Measurements from ENCODE around the gene TBCK. TPM values are rescaled to one million over a fixed set of nuclear protein-coding genes. Genes with fewer than 3 reads are reported as not detected.

TBCK gene
- total RNA-seq, 1 experiment from 2014 or later = 7.6 TPM

DNA sequence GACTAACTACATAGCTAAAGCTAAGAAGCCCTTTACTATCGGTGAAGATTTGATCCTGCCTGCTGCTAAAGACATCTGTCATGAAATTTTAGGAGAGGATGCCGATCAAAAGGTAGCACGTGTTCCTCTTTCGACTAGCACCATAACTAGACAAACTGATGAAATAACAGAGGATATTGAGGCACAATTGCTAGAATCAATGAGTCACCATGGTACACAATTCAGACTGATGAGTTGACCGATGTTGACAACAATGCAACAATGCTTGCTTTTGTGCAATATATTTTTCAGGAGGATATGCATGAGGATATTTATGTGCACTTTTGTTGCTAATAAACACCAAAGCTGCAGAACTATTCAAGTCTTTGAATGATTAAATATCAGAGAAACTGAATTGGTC lies 24.3 kb downstream of the TBCK start:
- no peaks in the 10 kb centered on the region for H3K27me3 ChIP-seq (ENCODE audit: low read length)
- intact Hi-C loops (cut with micrococcal nuclease) = no loop called here
- H3K36me3 ChIP-seq (ENCODE audit: low read depth, low read length) = no peaks in the 10 kb centered on the region
- H3F3A ChIP-seq (ENCODE audit: low read length, unreplicated experiment) = no peaks in the 10 kb centered on the region
- no peak overlapping the region for H3K4me2 ChIP-seq (ENCODE audit: low read length)
- no TSS peak for BruUV-seq (replicated peaks)
- no peak for ATAC-seq
- no peak for DNase-seq
- H2AFZ ChIP-seq (ENCODE audit: low read length) = no peak overlapping the region
- H3K9me2 ChIP-seq (replicated peaks; ENCODE audit: low read length) = no peaks in the 10 kb centered on the region
- H4K20me1 ChIP-seq (ENCODE audit: low read length) = no peaks in the 10 kb centered on the region
- no peak overlapping the region for H3K27ac ChIP-seq (ENCODE audit: low read length)
- no peak overlapping the region for H3K4me3 ChIP-seq (ENCODE audit: low read length)
- TF ChIP-seq CTCF (conservative IDR thresholded peaks at IDR 0.05; ENCODE audit: low read depth, low read length) = no peak
- no peak for TF ChIP-seq EZH2phosphoT487 (IDR thresholded peaks at IDR 0.05; ENCODE audit: borderline replicate concordance, low read length)
- TF ChIP-seq EZH2 (IDR thresholded peaks at IDR 0.05; ENCODE audit: low read length, unreplicated experiment) = no peak
- ChIA-PET POLR2A (ENCODE audit: unreplicated experiment) (no interaction called here), CTCF (no interaction called here)
- H3K79me2 ChIP-seq (ENCODE audit: low read length) = no peaks in the 10 kb centered on the region
- H3K9ac ChIP-seq (ENCODE audit: low read length) = no peak overlapping the region
- H3K9me3 ChIP-seq (ENCODE audit: low read length) = no peaks in the 10 kb centered on the region
- H3K4me1 ChIP-seq (ENCODE audit: insufficient read depth, low read length) = peaks cover 9% of the 10 kb centered on the region

DNA sequence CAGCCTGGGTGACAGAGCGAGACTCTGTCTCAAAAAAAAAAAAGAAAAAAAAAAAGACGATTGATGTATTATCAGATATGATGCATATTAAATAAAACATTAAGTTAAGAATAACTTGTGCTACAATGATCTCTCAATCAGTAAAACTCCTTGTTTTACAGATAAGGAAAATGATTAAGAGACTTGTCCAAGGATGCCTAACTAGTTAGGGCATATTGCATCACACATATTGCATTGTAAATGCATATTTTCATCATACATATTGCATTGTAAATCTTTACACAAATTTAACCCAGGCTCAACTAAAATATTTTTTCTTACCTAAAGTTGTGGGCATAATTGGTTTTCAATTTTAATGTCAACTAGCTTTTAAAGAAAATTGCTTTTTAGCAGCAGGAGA lies 26.3 kb downstream of the TBCK start:
- ATAC-seq (no peak), DNase-seq (no peak)
- Histone ChIP-seq H3F3A (ENCODE audit: low read length, unreplicated experiment) (no peaks in the 10 kb centered on the region), H3K4me1 (ENCODE audit: insufficient read depth, low read length) (peaks cover 9% of the 10 kb centered on the region), H3K9me3 (ENCODE audit: low read length) (no peaks in the 10 kb centered on the region), H4K20me1 (ENCODE audit: low read length) (no peaks in the 10 kb centered on the region), H3K27ac (ENCODE audit: low read length) (no peak overlapping the region), H3K9me2 (replicated peaks; ENCODE audit: low read length) (no peaks in the 10 kb centered on the region), H3K79me2 (ENCODE audit: low read length) (no peaks in the 10 kb centered on the region), H3K9ac (ENCODE audit: low read length) (no peak overlapping the region), H3K4me2 (ENCODE audit: low read length) (no peak overlapping the region), H3K4me3 (ENCODE audit: low read length) (no peak overlapping the region), H2AFZ (ENCODE audit: low read length) (no peak overlapping the region), H3K36me3 (ENCODE audit: low read depth, low read length) (no peaks in the 10 kb centered on the region), H3K27me3 (ENCODE audit: low read length) (no peaks in the 10 kb centered on the region)
- POLR2A ChIA-PET (ENCODE audit: unreplicated experiment) = no interaction called here
- TF ChIP-seq EZH2 (IDR thresholded peaks at IDR 0.05; ENCODE audit: low read length, unreplicated experiment) (no peak), EZH2phosphoT487 (IDR thresholded peaks at IDR 0.05; ENCODE audit: borderline replicate concordance, low read length) (no peak), CTCF (conservative IDR thresholded peaks at IDR 0.05; ENCODE audit: low read depth, low read length) (no peak)
- CTCF ChIA-PET = no interaction called here
- no TSS peak for BruUV-seq (replicated peaks)
- intact Hi-C loops (cut with micrococcal nuclease) = no loop called here

GRCh38 chr4:106287353-106287969 lies 28.5 kb downstream of the TBCK start:
- peak; percentile 65 for DNase-seq
- Histone ChIP-seq H3F3A (ENCODE audit: low read length, unreplicated experiment) (no peaks in the 10 kb centered on the region), H2AFZ (ENCODE audit: low read length) (peak overlapping the region; percentile 22; the same call in 1 of the 2 replicates), H3K9me2 (replicated peaks; ENCODE audit: low read length) (no peaks in the 10 kb centered on the region), H3K4me1 (ENCODE audit: insufficient read depth, low read length) (peaks cover 9% of the 10 kb centered on the region), H3K79me2 (ENCODE audit: low read length) (no peaks in the 10 kb centered on the region), H3K9me3 (ENCODE audit: low read length) (no peaks in the 10 kb centered on the region), H3K4me2 (ENCODE audit: low read length) (no peak overlapping the region), H3K27me3 (ENCODE audit: low read length) (no peaks in the 10 kb centered on the region), H4K20me1 (ENCODE audit: low read length) (no peaks in the 10 kb centered on the region), H3K27ac (ENCODE audit: low read length) (peak overlapping the region; percentile 47), H3K36me3 (ENCODE audit: low read depth, low read length) (no peaks in the 10 kb centered on the region), H3K4me3 (ENCODE audit: low read length) (no peak overlapping the region), H3K9ac (ENCODE audit: low read length) (no peak overlapping the region)
- ChIA-PET POLR2A (ENCODE audit: unreplicated experiment) (no interaction called here), CTCF (no interaction called here)
- no TSS peak for BruUV-seq (replicated peaks)
- intact Hi-C loops (cut with micrococcal nuclease) = no loop called here
- ATAC-seq = peak; percentile 65
- TF ChIP-seq EZH2 (IDR thresholded peaks at IDR 0.05; ENCODE audit: low read length, unreplicated experiment) (no peak), CTCF (conservative IDR thresholded peaks at IDR 0.05; ENCODE audit: low read depth, low read length) (no peak), EZH2phosphoT487 (IDR thresholded peaks at IDR 0.05; ENCODE audit: borderline replicate concordance, low read length) (no peak)

All from PC-3 (cell line).